Duodenal mucosa (tissue), 2 donors: ENCODE results near the gene EHD4.

Source experiments
- H3K27ac ChIP-seq: one replicate; pipeline ENCODE4 v1.7.0; 2013; ENCODE audit warnings: low read depth, low read length
- H3K27me3 ChIP-seq, 2 donors: one replicate each; pipeline ENCODE4 v1.7.0; 2013; ENCODE audit warnings: low read length in 2 of 2, control low read depth in 1 of 2; ENCODE audit not compliant: insufficient read depth in 2 of 2, control insufficient read depth in 1 of 2
- H3K36me3 ChIP-seq, 2 donors: one replicate each; pipeline ENCODE4 v1.7.0; 2013; ENCODE audit warnings: low read length in 2 of 2, control low read depth in 1 of 2; ENCODE audit not compliant: insufficient read depth in 2 of 2, control insufficient read depth in 1 of 2
- H3K4me1 ChIP-seq, 2 donors: one replicate each; pipeline ENCODE4 v1.7.0; 2013; ENCODE audit warnings: low read length in 2 of 2, control low read depth in 1 of 2; ENCODE audit not compliant: insufficient read depth in 2 of 2, control insufficient read depth in 1 of 2
- H3K4me3 ChIP-seq, 2 donors: one replicate each; pipeline ENCODE4 v1.7.0; 2013; ENCODE audit warnings: low read length in 2 of 2, low read depth in 1 of 2
- H3K9ac ChIP-seq, 2 donors: one replicate each; pipeline ENCODE4 v1.7.0; 2013; ENCODE audit warnings: low read length in 2 of 2, low read depth in 1 of 2
- H3K9me3 ChIP-seq, 2 donors: one replicate each; pipeline ENCODE4 v1.7.0; 2013; ENCODE audit warnings: low read length in 2 of 2, control low read depth in 1 of 2; ENCODE audit not compliant: control insufficient read depth in 1 of 2

Gene EHD4

DNA sequence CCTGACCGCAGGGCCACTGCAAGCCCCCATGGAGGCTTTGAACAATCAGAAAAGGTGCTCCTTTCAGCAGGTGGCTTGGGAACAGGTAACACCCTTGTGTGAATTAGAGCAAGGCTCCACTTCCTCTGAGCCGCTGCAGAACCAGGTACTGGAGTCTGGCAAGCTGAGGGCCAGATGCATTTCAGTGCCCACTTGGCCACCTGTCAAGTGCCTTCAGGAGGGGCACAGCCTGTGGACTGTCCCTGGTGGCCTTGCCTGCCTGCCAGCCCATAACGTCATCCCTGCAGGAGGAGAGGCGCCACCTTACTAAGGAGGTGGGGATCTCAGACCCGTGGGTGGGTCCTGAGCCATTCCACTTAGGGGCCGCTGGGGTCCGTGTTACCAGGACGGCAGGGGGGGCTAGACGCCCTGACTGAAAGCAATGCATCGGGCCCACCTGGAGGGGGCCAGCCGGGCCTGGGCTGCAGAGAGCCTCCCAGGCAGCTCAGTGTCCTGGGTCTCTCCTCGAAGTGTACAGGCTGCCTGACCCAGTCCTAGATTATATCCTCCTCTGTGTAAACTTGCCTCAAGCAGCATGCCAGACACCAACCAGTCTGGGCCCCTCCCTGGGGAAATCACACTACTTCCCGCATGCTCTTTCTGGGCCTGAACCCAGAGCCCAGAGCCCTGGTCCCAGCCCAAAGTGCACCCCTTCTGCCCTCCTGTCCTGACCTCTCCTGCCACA, 94.6 kb downstream of the EHD4 start:
- Histone ChIP-seq H3K9ac (no peak overlapping the region), H3K4me1 (peaks cover 3 to 5% of the 10 kb centered on the region in 2 donors), H3K9me3 (no peaks in the 10 kb centered on the region), H3K36me3 (no peaks in the 10 kb centered on the region), H3K27me3 (peaks cover 10 to 12% of the 10 kb centered on the region in 2 donors), H3K27ac (no peak overlapping the region), H3K4me3 (no peak overlapping the region)

DNA sequence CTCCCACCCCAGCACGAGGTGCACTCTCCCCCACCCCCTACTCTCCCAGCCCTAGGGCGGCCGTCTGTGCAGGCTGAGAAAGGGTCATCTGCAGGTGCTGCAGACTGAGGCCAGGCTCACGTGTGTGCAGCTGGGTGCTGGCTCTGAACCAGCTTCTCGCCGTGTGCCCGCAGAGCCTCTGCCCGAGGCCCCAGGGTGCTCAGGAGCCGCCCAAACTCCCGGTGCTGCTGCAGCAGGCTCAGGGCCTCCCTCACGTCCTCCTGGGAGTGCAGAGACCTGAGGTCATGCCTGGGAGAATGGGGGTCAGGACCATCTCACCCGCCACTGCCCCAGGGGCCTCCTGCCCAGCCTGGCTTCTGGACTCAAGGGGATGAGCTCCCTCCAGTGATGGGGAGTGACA, 95.7 kb downstream of the EHD4 start:
- H3K4me3 ChIP-seq, result no peak overlapping the region
- H3K9me3 ChIP-seq, result no peaks in the 10 kb centered on the region
- H3K36me3 ChIP-seq, result no peaks in the 10 kb centered on the region
- no peak overlapping the region for H3K27ac ChIP-seq
- H3K9ac ChIP-seq, result no peak overlapping the region
- peaks cover 10 to 11% of the 10 kb centered on the region in 2 donors for H3K27me3 ChIP-seq
- peaks cover 2 to 4% of the 10 kb centered on the region in 2 donors for H3K4me1 ChIP-seq

DNA sequence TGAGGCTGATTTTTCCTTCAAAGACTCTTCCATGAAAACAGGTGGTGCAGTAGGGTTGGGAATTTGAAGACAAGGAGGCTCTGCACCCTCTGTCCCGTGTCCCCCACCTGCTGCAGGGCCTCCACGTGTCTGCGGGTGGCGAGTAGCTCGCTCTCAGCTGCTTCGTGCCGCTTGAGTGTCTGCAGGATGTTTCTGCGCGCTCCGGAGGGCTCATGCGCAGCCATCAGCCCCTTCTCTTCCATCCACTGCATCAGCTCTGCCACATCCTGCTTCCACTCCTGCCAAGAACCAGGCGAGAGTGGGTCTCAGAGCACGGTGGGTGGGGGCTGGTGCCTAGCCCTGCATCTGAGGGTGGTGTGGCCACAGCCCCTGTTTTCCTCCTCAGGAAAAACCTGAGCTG, 96.3 kb downstream of the EHD4 start:
- Histone ChIP-seq H3K9ac (no peak overlapping the region), H3K9me3 (no peaks in the 10 kb centered on the region), H3K27me3 (peaks cover 5% of the 10 kb centered on the region in 2 donors), H3K4me1 (no peaks in the 10 kb centered on the region), H3K36me3 (no peaks in the 10 kb centered on the region), H3K27ac (no peak overlapping the region), H3K4me3 (no peak overlapping the region)

DNA sequence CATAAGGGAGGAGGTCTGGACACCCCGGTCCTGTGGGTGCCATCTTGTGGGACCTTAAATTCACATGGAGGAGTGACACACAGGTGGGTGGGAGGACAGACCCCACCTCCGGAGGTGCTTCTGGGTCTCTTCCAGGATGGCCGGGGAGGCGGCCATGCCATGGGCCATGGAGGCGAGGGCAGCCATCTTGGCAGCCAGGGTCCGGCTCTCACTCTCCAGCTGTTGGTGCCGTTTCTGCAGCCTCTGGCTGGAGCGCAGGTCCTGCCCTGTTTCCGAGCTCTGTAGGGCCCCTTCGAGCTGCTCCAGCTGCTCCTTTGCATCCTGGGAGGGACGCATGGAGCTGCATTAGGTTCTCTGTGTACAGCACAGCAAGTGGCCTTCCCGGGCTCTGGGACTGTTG, 97.6 kb downstream of the EHD4 start:
- H3K9ac ChIP-seq, result no peak overlapping the region
- no peak overlapping the region for H3K27ac ChIP-seq
- H3K9me3 ChIP-seq, result no peaks in the 10 kb centered on the region
- no peak overlapping the region for H3K4me3 ChIP-seq
- no peaks in the 10 kb centered on the region for H3K36me3 ChIP-seq
- H3K27me3 ChIP-seq, result peaks cover 0 to 2% of the 10 kb centered on the region in 2 donors
- no peaks in the 10 kb centered on the region for H3K4me1 ChIP-seq

DNA sequence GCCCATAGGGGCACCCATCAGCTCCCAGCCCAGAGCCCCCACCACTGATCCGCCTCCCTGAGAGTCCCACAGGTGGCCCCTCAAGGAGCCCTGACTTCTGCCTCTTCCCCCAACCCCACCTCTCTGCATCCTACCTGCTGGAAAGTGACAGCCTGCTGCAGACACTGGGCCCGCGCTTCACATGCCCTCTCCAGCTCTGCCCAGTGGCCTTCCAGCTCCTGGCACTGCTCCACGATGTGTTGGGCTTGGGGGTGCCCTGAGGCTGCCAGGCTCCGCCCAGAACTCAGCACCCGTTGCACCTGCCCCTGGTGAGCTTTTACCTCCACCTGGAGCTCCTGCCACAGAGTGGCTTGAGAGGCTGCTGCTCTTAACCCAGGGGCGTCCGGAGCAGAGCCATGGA, 98.6 kb downstream of the EHD4 start:
- H3K36me3 ChIP-seq, result no peaks in the 10 kb centered on the region
- H3K9ac ChIP-seq, result no peak overlapping the region
- H3K27ac ChIP-seq, result no peak overlapping the region
- no peaks in the 10 kb centered on the region for H3K27me3 ChIP-seq
- no peaks in the 10 kb centered on the region for H3K9me3 ChIP-seq
- H3K4me3 ChIP-seq, result no peak overlapping the region
- no peaks in the 10 kb centered on the region for H3K4me1 ChIP-seq

DNA sequence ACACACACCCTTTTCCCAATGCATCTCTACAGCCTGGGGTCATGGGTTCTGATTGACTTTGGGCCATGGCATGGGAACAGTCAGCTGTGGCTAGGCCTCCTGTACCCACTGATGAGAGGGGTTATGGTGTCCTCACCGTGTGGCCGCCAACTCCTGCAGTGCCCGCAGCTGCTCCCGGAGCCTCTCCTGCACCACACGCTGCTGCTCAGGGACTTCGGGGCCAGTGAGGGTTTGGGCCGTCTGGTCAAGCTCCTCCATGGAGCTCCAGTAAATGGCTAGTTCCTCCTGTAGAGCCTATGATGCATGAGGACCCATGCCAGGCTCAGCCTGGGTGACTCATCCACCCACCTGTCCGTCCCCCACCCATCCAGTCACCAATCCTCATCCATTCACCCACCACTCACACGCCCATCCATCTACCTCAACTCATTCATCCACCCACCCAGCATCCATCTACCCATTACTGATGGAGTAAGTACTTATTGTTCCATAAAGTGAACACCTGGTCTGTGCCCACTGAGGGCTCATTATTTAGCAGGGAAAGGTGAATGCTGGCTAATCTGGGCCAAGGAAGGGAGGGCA, 100.1 kb downstream of the EHD4 start:
- Histone ChIP-seq H3K4me1 (no peaks in the 10 kb centered on the region), H3K27ac (no peak overlapping the region), H3K36me3 (no peaks in the 10 kb centered on the region), H3K4me3 (no peak overlapping the region), H3K27me3 (no peaks in the 10 kb centered on the region), H3K9me3 (no peaks in the 10 kb centered on the region), H3K9ac (no peak overlapping the region)

DNA sequence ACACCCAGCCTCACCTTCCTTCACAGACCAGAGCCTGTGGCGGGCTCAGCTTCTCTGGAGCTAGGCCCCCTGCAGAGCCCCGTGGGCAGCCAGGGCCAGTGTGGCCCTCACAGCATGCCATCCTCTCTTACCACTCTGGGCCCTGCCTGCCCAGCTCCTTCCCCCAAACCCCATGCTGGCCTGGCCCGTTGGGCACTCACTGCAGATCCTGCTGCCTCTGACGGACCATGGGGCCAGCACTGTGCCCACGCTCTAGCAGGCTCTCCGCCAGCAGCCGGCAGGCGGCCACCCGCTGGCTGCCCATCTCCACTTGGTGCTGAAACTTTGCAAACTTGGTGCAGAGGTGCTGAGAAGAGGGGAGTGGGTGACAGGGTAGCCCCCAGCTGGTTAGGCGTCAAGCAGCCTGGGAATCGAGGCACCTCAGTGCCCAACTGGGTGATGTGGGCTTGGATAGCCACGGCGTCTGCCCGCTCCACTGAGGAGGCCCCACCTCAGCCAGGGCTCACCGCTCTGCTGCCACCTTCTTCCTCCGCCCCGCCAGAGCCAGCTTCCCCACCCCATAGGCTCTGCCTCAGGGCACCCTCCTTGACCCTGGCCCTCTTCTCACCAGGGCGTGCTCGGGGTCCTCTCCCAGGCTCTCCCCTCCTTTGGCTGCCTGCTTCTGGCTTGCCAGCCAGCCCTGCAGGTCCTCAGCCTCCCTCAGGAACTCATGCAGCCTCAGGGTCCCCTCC, 101.0 kb downstream of the EHD4 start:
- H3K4me3 ChIP-seq, result no peak overlapping the region
- H3K4me1 ChIP-seq, result no peaks in the 10 kb centered on the region
- no peaks in the 10 kb centered on the region for H3K9me3 ChIP-seq
- no peaks in the 10 kb centered on the region for H3K27me3 ChIP-seq
- no peak overlapping the region for H3K27ac ChIP-seq
- H3K36me3 ChIP-seq, result no peaks in the 10 kb centered on the region
- H3K9ac ChIP-seq, result no peak overlapping the region

DNA sequence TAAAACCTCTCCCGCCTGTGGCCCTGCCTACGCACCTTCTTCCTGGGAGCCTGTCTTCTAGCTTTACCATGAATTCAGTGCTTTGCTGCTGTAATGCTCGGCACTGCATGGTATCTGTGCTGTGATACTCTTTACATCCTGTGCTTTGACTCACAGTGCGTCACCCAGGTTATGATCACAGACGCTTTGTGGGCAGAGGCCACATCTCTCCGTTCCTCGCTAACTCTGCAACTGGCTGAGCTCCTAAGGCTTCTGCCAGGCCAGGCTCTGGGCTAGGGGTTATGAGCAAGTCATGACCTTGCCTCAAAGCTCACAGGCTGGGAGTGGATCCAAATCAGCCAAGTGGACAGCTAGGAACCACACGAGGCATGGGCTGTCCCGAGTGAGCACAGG, 101.7 kb downstream of the EHD4 start:
- Histone ChIP-seq H3K9ac (no peak overlapping the region), H3K36me3 (no peaks in the 10 kb centered on the region), H3K4me1 (no peaks in the 10 kb centered on the region), H3K27me3 (no peaks in the 10 kb centered on the region), H3K4me3 (no peak overlapping the region), H3K9me3 (no peaks in the 10 kb centered on the region), H3K27ac (no peak overlapping the region)

DNA sequence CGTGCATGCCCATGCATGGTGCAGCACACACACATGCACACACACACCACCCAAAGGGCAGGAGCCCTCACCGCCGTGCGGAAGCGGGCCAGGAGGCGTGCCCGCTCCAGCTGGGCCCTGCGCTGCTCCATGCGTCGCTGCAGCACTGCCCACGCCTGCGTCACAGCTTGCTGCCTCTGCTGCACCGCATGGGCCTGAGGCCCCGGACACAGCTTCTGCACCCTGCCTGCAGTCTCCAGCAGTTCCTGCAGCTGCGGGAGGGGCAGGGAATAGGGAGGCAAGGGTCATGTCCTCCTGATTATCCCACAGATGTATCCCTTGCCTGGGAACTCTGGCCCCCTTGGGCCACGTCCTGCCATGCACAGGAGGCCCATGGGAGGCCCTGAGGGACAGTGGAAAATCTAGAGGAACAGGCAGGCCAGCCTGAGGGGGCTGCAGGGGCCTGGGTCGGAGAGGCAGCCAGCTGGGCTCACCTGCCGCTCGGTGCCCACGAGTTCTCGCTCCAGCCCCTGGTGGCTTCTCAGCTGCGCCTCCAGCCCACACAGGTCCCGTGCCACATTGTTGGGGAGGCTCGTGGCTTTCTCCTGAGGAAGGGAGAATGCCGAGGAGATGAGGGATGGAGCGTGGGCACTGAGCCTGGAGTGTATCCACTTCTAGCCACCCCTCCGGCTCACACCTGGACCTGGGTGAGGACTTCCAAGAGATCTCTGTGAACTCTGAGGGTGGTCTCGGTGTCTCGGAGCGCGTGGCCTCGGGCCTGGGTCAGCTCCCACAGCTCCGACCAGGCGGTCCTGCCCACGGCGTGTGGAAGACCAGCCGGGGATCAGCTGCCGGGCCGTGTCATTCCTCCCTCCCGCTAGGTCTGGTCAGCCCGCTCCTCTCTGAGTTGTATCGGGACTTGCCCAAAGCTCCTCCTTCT, 102.3 kb downstream of the EHD4 start:
- no peak overlapping the region for H3K9ac ChIP-seq
- H3K4me1 ChIP-seq, result no peaks in the 10 kb centered on the region
- H3K4me3 ChIP-seq, result no peak overlapping the region

More for the DNA sequence above, 102.3 kb downstream of the EHD4 start:
- Histone ChIP-seq H3K27ac (no peak overlapping the region), H3K9me3 (no peaks in the 10 kb centered on the region), H3K36me3 (no peaks in the 10 kb centered on the region), H3K27me3 (no peaks in the 10 kb centered on the region)
